ENCODE measurements around the gene TRIM8.

The TRIM8 gene

GRCh38 chr10:102613785-102614184 is 30.5 kb upstream of the TRIM8 start:
- peaks cover 9% of the 10 kb centered on the region; the same call in 1 of the 2 replicates for H3F3A ChIP-seq (ENCODE audit: low read depth)
- no peaks in the 10 kb centered on the region for H3K79me2 ChIP-seq (ENCODE audit: insufficient read depth, low read length)
- H3K4me3 ChIP-seq (ENCODE audit: low read length, poor library complexity, severe bottlenecking), result no peak overlapping the region
- H3K9me2 ChIP-seq (replicated peaks; ENCODE audit: low read depth, low read length), result no peaks in the 10 kb centered on the region
- H3K4me2 ChIP-seq (ENCODE audit: low read depth, low read length, poor library complexity, severe bottlenecking), result no peak overlapping the region
- H3K27me3 ChIP-seq (ENCODE audit: insufficient read depth, low read length, poor library complexity, severe bottlenecking), result no peaks in the 10 kb centered on the region
- no peak for TF ChIP-seq EZH2phosphoT487 (IDR thresholded peaks at IDR 0.05; ENCODE audit: borderline replicate concordance)
- no peak for TF ChIP-seq CTCF (conservative IDR thresholded peaks at IDR 0.05; ENCODE audit: low read length)
- no peak overlapping the region for H2AFZ ChIP-seq (ENCODE audit: low read length)
- no peak overlapping the region for H3K9ac ChIP-seq (ENCODE audit: low read depth, low read length, poor library complexity, severe bottlenecking)
- no peaks in the 10 kb centered on the region for H3K9me3 ChIP-seq (ENCODE audit: insufficient read depth, low read depth, low read length)
- no peaks in the 10 kb centered on the region for H4K20me1 ChIP-seq (ENCODE audit: insufficient read depth, low read length, poor library complexity, severe bottlenecking)
- peaks cover 14% of the 10 kb centered on the region; the same call in 1 of the 2 replicates for H3K36me3 ChIP-seq (ENCODE audit: insufficient read depth, low read length)
- peaks cover 50% of the 10 kb centered on the region for H3K4me1 ChIP-seq (ENCODE audit: insufficient read depth, low read length, poor library complexity, severe bottlenecking)

GRCh38 chr10:102614888-102615287 is 29.4 kb upstream of the TRIM8 start:
- H3K4me1 ChIP-seq (ENCODE audit: insufficient read depth, low read length, poor library complexity, severe bottlenecking), result peaks cover 50% of the 10 kb centered on the region
- TF ChIP-seq CTCF (conservative IDR thresholded peaks at IDR 0.05; ENCODE audit: low read length), result no peak
- TF ChIP-seq EZH2phosphoT487 (IDR thresholded peaks at IDR 0.05; ENCODE audit: borderline replicate concordance), result no peak
- no peaks in the 10 kb centered on the region for H3K9me3 ChIP-seq (ENCODE audit: insufficient read depth, low read depth, low read length)

GRCh38 chr10:102615361-102615760 is 28.9 kb upstream of the TRIM8 start:
- no peaks in the 10 kb centered on the region for H3K79me2 ChIP-seq (ENCODE audit: insufficient read depth, low read length)
- no peak for TF ChIP-seq EZH2phosphoT487 (IDR thresholded peaks at IDR 0.05; ENCODE audit: borderline replicate concordance)
- peak; percentile 74 for TF ChIP-seq CTCF (conservative IDR thresholded peaks at IDR 0.05; ENCODE audit: low read length)
- peaks cover 50% of the 10 kb centered on the region for H3K4me1 ChIP-seq (ENCODE audit: insufficient read depth, low read length, poor library complexity, severe bottlenecking)
- H3F3A ChIP-seq (ENCODE audit: low read depth), result peaks cover 9% of the 10 kb centered on the region; the same call in 1 of the 2 replicates
- H3K9me3 ChIP-seq (ENCODE audit: insufficient read depth, low read depth, low read length), result no peaks in the 10 kb centered on the region
- no peak overlapping the region for H3K4me3 ChIP-seq (ENCODE audit: low read length, poor library complexity, severe bottlenecking)
- no peaks in the 10 kb centered on the region for H4K20me1 ChIP-seq (ENCODE audit: insufficient read depth, low read length, poor library complexity, severe bottlenecking)
- H2AFZ ChIP-seq (ENCODE audit: low read length), result no peak overlapping the region
- peaks cover 17% of the 10 kb centered on the region; the same call in 1 of the 2 replicates for H3K36me3 ChIP-seq (ENCODE audit: insufficient read depth, low read length)
- no peaks in the 10 kb centered on the region for H3K9me2 ChIP-seq (replicated peaks; ENCODE audit: low read depth, low read length)
- H3K27me3 ChIP-seq (ENCODE audit: insufficient read depth, low read length, poor library complexity, severe bottlenecking), result no peaks in the 10 kb centered on the region
- H3K4me2 ChIP-seq (ENCODE audit: low read depth, low read length, poor library complexity, severe bottlenecking), result peak overlapping the region; percentile 70
- peak overlapping the region; percentile 49 for H3K9ac ChIP-seq (ENCODE audit: low read depth, low read length, poor library complexity, severe bottlenecking)

More at GRCh38 chr10:102614888-102615287, 29.4 kb upstream of the TRIM8 start:
- Histone ChIP-seq H3F3A (ENCODE audit: low read depth) (peaks cover 9% of the 10 kb centered on the region; the same call in 1 of the 2 replicates), H3K4me2 (ENCODE audit: low read depth, low read length, poor library complexity, severe bottlenecking) (no peak overlapping the region), H3K79me2 (ENCODE audit: insufficient read depth, low read length) (no peaks in the 10 kb centered on the region), H3K9ac (ENCODE audit: low read depth, low read length, poor library complexity, severe bottlenecking) (peak overlapping the region; percentile 49), H4K20me1 (ENCODE audit: insufficient read depth, low read length, poor library complexity, severe bottlenecking) (no peaks in the 10 kb centered on the region), H3K27me3 (ENCODE audit: insufficient read depth, low read length, poor library complexity, severe bottlenecking) (no peaks in the 10 kb centered on the region), H2AFZ (ENCODE audit: low read length) (no peak overlapping the region), H3K9me2 (replicated peaks; ENCODE audit: low read depth, low read length) (no peaks in the 10 kb centered on the region), H3K36me3 (ENCODE audit: insufficient read depth, low read length) (peaks cover 17% of the 10 kb centered on the region; the same call in 1 of the 2 replicates), H3K4me3 (ENCODE audit: low read length, poor library complexity, severe bottlenecking) (no peak overlapping the region)

Measured in Loucy (cell line).